ENCODE data around the gene TUBA3E.
"Not testable (repeated sequence)": the region's sequence is repeated elsewhere in the genome, so short reads cannot be mapped to it uniquely, and the experiment has no call there.

Gene TUBA3E

DNA sequence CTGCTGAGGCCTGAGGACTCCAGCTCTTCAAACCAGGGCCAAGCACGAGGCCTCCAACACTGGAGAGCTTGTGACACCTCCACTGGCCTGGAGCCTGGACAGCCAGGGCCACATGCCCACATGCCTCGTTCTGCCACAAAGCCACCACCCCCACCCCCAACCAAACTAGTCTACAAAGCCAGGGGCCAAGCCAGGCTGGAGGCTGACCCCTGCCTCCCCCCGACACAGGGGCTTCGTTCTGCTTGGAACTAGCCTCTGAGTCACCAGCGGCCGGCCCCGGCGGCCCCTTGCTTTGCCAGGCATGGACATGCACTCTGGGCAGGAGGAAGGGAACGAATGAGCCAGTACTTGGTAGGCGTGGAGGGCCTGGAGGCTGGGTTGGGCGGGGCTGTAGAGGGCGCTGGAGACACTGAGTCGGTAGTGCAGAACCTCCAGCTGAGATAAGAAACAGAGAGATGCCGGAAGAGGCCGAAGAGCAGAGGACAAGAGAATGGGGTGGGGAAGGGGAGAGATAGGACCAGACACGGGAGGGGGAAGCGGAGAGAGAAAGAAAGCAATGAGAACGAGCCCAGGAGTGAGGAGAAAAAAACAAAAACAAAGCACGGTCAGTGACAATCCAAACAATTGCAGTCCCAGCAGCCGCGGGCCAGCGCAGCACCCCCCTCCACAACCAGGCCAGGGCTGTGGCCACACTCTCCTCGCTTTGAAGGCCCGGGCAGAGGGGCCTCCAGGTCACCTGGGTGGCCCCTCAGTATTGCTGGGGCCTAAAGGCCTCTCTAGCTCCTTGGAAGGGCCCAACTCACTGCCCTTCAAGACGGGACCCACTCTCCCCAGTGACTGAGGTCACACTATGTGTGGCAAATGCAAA lies 37.2 kb downstream of the TUBA3E start:
- DNase-seq, result not testable (repeated sequence)

- no peak for DNase-seq
These were observed 38.1 kb downstream of the TUBA3E start for GRCh38 chr2:130160131-130160530.

DNA sequence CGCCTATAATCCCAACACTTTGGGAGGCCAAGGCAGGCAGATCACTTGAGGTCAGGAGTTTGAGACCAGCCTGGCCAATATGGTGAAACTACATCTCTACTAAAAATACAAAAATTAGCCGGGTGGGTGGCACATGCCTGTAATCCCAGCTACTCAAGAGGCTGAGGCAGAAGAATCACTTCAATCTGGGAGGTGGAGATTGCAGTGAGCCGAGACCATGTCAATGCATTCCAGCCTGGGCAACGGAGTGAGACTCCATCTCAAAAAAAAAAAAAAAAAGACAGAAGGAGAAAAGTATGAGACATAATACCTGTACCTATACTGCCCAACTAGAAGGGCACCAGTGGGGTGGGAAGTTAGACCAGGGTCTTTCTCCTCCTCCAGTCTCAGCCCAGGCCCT lies 38.9 kb downstream of the TUBA3E start:
- DNase-seq, result not testable (repeated sequence)

GRCh38 chr2:130158631-130159030 lies 39.6 kb downstream of the TUBA3E start:
- DNase-seq, result no peak

DNA sequence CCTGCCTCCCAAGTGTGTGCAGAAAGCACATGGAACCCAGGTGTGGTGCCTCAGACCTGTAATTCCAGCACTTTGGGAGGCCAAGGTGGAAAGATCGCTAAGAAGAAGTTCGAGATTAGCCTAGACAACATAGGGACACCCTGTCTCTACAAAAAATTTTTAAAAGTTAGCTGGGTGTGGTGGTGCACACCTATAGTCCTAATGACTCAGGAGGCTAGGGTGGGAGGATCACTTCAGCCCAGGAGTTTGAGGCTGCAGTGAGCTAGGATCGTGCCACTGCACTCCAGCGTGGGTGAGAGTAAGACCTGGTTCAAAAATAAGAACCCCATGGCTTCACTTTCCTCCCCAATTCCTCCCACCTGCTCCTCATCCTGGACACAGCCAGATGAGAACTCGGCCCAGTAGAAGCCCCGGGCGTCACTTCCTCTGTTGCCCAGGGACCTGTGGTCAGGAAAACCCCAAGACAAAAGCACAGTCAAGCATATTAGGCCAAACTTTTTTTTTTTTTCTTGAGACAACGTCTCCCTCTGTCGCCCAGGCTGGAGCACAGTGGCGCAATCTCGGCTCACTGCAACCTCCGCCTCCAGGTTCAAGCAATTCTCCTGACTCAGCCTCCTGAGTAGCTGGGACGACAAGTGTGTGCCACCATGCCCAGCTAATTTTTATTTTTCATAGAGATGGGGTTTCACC lies 40.3 kb downstream of the TUBA3E start:
- not testable (repeated sequence) for DNase-seq

DNA sequence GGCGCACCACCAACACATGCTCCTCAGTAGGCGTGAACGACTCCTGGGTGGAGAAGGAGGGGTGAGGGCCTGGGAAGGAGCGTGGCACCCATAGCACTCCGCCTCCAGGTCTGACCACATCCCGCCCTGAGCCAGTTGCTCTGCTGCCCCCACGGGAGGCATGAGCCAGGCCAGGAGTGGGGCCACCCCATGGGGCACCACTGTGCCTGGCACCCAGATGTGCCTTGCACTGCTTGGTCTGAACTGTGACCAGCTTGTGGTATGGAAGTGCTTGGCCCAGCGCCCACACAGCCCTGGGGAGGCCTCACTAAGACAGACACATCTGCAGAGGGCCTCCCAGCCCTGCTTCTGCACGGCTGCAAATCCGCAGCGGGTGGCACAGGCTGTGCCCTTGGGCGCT lies 40.9 kb downstream of the TUBA3E start:
- not testable (repeated sequence) for DNase-seq

DNA sequence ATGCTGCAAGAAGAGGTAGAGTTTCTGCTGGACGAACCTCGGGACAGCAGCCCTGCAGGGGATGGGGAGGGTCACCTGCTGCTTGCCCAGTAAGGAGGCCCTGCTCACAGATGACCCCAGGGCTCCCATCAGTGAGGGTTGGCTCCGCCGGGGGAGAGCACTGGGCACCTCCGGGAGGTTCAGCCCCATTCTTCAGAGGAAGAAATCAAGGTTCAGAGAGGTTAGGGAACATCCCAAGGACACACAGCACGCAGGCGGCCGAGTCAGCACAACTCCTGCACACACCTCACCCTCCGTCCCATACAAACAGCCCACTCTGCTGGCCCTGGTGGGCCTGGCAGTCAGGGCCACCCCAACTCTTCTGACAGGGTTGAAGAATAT lies 41.6 kb downstream of the TUBA3E start:
- no peak for DNase-seq

DNA sequence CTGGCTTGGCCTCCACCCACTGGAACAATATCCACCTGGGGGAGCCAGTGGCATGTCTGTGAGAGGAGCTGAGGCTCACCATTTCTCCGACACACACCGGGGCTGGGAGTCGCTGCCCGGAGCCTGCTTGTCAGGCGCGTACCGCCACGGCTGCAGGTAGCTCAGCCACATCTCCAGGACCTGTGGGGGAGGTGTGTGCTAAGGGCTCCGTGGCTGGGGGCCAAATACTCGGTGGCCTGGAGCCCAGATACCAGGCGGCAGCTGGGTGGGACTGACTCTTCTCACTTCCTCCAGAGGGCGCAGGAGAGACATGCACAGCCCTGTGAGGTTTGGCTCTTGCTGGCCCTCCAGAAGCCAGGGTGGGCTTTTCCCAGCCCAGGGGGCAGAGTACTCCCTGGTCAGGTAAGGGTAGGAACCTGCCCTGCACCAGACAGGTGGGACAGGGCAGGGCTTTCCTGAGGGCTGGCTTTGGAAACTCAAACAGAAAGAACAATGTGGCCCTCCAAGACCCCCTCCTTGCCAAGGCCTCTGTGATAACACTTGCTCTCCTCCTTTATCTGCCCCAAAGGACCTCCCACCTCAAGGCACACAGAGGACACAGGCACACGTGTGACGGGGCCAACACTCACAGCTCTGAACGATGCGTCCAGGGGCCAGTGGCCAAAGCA lies 42.1 kb downstream of the TUBA3E start:
- not testable (repeated sequence) for DNase-seq

DNA sequence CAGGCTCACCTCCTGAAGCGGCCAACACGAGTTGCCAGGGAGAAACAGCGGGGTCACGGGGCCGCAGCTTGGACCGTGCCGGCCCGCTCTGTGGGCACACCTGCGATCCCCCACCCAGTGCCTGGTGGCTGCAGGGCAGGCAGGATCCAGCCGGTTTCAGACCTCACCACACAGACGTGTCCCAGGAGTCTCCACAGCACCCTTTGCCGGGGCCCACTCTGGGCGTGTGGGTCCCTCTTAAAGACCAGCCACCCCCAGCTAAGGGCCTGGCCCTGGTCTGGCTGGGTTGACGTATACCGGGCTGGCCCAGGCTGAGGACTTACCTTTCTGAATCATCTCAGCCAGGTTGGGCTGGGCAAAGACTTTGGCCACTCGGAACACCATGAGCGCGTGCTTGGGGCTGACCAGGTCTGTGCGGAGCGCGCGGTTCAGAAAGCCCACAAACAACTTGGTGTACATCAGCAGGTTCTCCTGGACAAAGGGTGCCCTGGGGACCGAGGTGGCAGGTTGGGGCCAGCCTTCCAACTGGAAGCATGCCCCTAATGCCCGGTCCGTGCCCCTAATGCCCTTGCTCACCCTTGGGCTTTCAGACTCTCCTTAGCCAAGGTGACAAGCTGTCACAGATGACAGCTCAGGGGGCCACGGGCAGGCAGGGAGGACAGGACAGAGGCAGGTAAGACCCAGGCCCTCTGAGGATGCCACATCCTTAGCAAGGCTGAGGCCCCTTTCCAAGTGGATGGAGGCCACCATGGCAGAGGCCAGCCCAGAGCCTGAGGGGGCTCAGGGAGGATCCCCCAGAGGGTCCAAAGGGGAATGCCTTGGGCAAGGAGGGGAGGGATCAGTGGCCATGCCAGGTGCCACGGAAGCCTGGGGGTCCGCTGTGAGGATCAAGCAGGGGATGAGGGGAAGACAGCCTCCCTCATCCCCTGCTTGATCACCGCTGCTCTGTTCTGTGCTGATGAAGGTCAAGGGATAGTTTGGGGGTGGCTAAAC lies 43.2 kb downstream of the TUBA3E start:
- no peak for DNase-seq

- not testable (repeated sequence) for DNase-seq
These were observed 43.8 kb downstream of the TUBA3E start for GRCh38 chr2:130154423-130154770.

DNA sequence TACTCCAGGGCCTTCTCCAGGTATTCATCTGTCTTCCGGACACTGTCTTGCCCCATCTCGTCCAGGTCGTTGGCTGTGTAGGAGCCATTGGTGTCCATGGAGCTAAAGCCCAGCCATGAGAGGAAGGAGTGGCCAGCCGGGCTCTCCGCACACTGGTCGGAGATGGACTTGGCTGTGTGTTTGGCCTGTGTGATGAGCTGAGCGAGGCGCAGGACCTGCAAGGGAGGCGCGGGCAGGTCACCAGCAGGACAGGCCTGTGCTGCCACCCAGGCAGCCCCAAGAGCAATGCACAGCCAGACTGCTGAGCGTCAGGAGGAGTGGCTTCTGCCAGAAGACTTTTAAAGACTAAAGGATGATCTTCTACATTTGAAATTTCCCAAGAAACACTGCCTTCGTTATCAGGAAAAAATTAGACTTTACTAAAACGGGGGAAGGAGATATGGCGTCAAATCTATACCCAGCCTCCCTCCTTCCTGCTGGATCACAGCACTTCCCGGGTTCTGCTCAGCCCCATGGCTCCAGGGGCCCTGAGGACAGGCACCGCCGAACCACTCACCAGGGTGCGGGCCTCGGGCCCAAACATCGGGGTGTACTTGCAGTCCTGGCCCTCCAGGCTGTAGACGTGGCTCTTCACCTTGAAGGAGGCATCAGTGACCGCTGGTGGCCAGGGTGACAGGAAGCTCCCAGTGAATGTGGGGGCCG lies 44.4 kb downstream of the TUBA3E start:
- not testable (repeated sequence) for DNase-seq

DNA sequence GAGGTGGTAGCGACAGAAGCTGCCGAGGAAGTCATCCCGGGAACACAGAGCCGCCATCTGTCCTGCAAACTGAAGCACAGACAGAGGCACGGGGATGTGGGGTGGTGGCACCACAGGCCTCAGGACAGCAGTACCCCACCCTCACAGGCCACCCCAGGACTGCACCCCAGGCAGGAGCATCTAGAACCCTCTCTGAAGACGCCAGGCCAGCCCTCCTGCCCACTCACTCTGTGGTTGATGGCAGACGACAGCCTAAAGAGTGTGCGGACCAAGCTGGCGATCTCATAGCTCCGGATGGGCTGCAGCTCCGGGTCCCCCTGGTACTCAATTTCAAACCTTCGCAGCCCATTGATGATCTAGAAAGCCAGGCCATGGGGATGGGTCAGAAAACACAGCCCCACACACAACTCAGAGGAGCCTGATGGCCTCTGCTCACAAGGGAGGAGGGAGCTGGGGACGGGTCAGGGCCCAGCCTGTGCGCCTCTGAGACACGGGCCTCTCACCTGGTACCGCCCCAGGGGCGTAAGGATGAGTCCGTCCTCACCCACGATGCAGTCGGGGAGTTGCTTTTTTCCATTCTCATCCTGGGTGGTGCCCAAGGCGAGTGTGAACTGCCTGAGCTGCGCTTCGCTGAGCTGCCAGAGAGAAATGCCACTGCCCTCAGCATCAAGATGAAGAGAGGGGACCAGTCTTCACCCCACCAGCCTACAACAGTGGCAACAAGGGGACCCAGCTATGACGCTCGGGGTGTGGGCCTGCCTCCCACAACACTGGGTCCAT lies 45.2 kb downstream of the TUBA3E start:
- no peak for DNase-seq

DNA sequence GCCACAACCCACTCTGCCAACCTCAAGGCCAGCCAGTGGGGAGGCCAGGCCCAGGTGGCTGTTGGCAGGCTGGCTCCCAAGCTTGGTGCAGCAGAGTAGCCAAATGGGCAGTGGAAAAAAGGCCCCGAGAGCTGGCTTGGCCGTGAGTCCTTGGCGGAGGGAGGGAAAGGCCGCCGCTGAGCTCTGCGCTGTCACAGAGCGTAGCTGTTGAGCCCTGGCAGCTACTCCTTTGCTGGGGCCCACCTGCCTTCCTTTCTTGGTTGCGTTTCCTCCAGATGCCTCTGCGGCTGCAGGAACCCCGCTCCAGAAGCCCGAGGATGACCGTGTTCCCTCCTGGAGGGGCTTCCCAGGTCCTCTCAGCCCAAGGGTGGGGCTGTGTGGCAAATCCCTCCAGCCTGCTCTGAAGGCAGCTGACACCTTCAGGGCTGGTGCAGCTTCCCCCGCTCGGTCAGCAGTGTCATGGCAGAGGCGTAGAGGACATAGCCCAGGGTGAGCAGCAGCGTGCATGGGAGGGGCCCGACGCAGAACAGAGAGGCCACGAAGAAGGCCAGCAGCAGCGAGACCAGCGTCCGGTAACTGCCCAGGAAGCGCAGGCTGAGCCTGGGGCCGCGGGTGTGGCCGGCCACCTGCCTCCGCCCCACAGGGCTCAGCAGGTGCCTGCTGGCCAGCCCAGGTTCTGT lies 46.0 kb downstream of the TUBA3E start:
- DNase-seq, result not testable (repeated sequence)

GRCh38 chr2:130151145-130151512 lies 47.1 kb downstream of the TUBA3E start:
- DNase-seq, result not testable (repeated sequence)

DNA sequence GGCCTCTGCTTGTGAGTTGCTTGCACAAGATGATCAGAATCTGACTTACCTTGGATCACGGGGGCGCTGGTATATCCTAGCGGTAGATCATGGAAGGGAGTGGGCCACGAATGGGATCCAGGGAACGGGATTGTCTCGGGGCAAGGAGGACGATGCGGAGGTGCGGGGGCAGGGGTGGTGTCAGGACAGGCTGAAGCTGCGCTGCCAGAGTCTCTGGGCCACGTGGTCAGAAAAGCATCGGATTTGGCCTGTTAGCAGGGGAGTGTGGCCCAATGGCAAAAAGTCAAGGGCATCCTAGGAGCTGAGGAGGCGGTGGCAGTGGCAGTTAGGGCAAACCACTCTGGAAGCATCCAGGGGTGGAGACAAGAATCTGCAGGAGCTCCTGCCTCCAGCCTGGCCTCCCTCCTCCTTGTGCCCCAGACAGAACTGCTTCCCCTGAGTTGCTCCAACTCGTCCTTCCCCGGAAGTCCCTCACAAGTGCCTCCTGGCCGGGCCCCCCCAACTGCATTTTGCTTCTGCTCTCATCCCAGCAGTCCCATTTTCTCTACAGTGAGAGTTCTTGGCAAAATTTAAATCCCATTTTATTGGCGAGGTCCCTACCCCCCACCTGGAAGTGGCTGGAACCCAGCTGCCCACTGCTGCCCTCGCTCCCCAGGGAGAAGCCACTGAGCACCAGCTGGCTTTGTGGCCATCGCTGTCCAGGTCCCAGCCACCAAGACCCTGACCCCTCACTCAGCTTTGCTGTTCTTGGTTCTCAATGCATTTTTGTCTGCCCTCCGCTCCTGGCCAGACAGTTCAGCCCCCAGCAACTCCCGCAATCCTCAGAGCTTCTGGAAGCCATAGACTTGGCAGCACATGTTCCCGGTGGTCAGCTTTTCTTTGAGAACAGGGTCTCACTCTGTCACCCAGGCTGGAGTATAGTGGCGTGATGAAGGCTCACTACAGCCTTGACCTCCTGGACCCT lies 47.8 kb downstream of the TUBA3E start:
- no peak for DNase-seq

GRCh38 chr2:130148515-130148914 lies 49.7 kb downstream of the TUBA3E start:
- DNase-seq, result not testable (repeated sequence)

DNA sequence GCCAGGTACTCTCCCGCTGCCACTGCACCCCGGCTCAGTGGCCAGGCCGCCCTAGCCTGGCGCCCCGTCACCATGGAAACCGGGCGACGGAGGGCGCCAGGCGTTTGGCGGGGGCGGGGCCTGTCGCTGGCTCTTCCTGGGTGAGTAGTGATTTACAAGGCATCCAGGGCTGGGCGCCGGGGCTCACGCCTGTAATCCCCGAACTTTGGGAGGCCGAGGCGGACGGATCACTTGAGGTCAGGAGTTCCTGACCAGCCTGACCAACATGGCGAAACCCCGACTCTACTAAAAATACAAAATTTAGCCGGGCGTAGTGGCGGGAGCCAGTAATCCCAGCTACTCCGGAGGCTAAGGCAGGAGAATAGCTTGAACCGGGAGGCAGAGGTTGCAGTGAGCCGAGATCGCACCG lies 53.2 kb downstream of the TUBA3E start, which contains the start of gene CCDC74B:
Gene CCDC74B (minus strand): TSS at position 107 of the 409 bp plus-strand sequence. CDS start 116 bp downstream, outside the sequence.
- peak; percentile 41 for DNase-seq

GRCh38 chr2:130143266-130144039 lies 54.8 kb downstream of the TUBA3E start:
- DNase-seq, result not testable (repeated sequence)

Measured in activated effector memory CD4-positive, alpha-beta T cell treated with Interleukin-2 at 50 U/mL for 16 hours (primary cell).